ENCODE measurements around the gene RHO. TPM values are rescaled to one million over a fixed set of nuclear protein-coding genes. Genes with fewer than 3 reads are reported as not detected.
"Not testable (repeated sequence)": the region's sequence is repeated elsewhere in the genome, so short reads cannot be mapped to it uniquely, and the experiment has no call there.

The RHO gene
- total RNA-seq, 1 donor from 2014 or later: not detected

GRCh38 chr3:129491794-129492193 lies 36.6 kb upstream of the RHO start:
- Histone ChIP-seq H3K9me3 (no peaks in the 10 kb centered on the region), H3K4me3 (no peak overlapping the region), H3K27ac (no peak overlapping the region), H3K4me1 (peaks cover 6 to 22% of the 10 kb centered on the region in 2 donors), H3K36me3 (peaks cover 14 to 19% of the 10 kb centered on the region in 2 donors), H3K27me3 (no peaks in the 10 kb centered on the region)
- no peak for TF ChIP-seq CTCF (IDR thresholded peaks at IDR 0.05)
- intact Hi-C loops (cut with DNase I): loop anchor here (2.0 kb wide), 5 partner anchors 69 to 443 kb away; partner anchors contain the start of gene PLXND1
- DNase-seq (ENCODE audit: low spot score in 2 of 2): no peak

GRCh38 chr3:129492691-129493090 lies 35.7 kb upstream of the RHO start:
- intact Hi-C loops (cut with DNase I): no loop called here
- no peak for TF ChIP-seq CTCF (IDR thresholded peaks at IDR 0.05)
- Histone ChIP-seq H3K4me3 (no peak overlapping the region), H3K27ac (no peak overlapping the region), H3K4me1 (peaks cover 5 to 15% of the 10 kb centered on the region in 2 donors), H3K27me3 (no peaks in the 10 kb centered on the region), H3K36me3 (peaks cover 14 to 19% of the 10 kb centered on the region in 2 donors), H3K9me3 (no peaks in the 10 kb centered on the region)
- no peak for DNase-seq (ENCODE audit: low spot score in 2 of 2)

- Histone ChIP-seq H3K4me1 (peaks cover 5 to 10% of the 10 kb centered on the region in 2 donors), H3K27me3 (no peaks in the 10 kb centered on the region), H3K4me3 (no peak overlapping the region), H3K27ac (no peak overlapping the region), H3K9me3 (no peaks in the 10 kb centered on the region), H3K36me3 (peaks cover 14 to 19% of the 10 kb centered on the region in 2 donors)
- intact Hi-C loops (cut with DNase I): no loop called here
- no peak for TF ChIP-seq CTCF (IDR thresholded peaks at IDR 0.05)
- no peak for DNase-seq (ENCODE audit: low spot score in 2 of 2)
These were observed 35.2 kb upstream of the RHO start for GRCh38 chr3:129493206-129493605.

GRCh38 chr3:129494499-129494898 lies 33.9 kb upstream of the RHO start:
- intact Hi-C loops (cut with DNase I); H3K9me3 ChIP-seq; H3K27me3 ChIP-seq; H3K4me1 ChIP-seq; H3K4me3 ChIP-seq; DNase-seq (ENCODE audit: low spot score in 2 of 2): not testable (repeated sequence)
- Histone ChIP-seq H3K27ac (peak overlapping the region; percentile 27 to 65), H3K36me3 (peaks cover 14 to 19% of the 10 kb centered on the region in 2 donors)

GRCh38 chr3:129495006-129495639 lies 33.3 kb upstream of the RHO start:
- H3K4me1 ChIP-seq; H3K27me3 ChIP-seq; H3K9me3 ChIP-seq; intact Hi-C loops (cut with DNase I); H3K4me3 ChIP-seq; DNase-seq (ENCODE audit: low spot score in 2 of 2): not testable (repeated sequence)
- H3K27ac ChIP-seq: peak overlapping the region; percentile 27 to 65
- H3K36me3 ChIP-seq: peaks cover 15 to 22% of the 10 kb centered on the region in 2 donors

GRCh38 chr3:129497876-129498275 lies 30.6 kb upstream of the RHO start:
- peaks cover 21 to 37% of the 10 kb centered on the region in 2 donors for H3K36me3 ChIP-seq
- H3K9me3 ChIP-seq; H3K27me3 ChIP-seq; H3K4me1 ChIP-seq; H3K27ac ChIP-seq; H3K4me3 ChIP-seq; intact Hi-C loops (cut with DNase I); DNase-seq (ENCODE audit: low spot score in 2 of 2): not testable (repeated sequence)

GRCh38 chr3:129498603-129499488 lies 29.6 kb upstream of the RHO start:
- peaks cover 18 to 39% of the 10 kb centered on the region in 2 donors for H3K36me3 ChIP-seq
- intact Hi-C loops (cut with DNase I); H3K4me3 ChIP-seq; H3K27me3 ChIP-seq; H3K9me3 ChIP-seq; H3K4me1 ChIP-seq; DNase-seq (ENCODE audit: low spot score in 2 of 2): not testable (repeated sequence)
- H3K27ac ChIP-seq: peak overlapping the region in 1 of 2 donors; percentile 38

- H3K27me3 ChIP-seq; DNase-seq (ENCODE audit: low spot score in 2 of 2); H3K4me3 ChIP-seq; H3K4me1 ChIP-seq; H3K9me3 ChIP-seq; H3K27ac ChIP-seq; intact Hi-C loops (cut with DNase I): not testable (repeated sequence)
- H3K36me3 ChIP-seq: peaks cover 21 to 44% of the 10 kb centered on the region in 2 donors
These were observed 28.7 kb upstream of the RHO start for GRCh38 chr3:129499604-129500333.

Data from ascending aorta (tissue), 2 donors.